Skeletal muscle tissue (tissue), 4 donors: ENCODE data around the gene SLC35G3. TPM values are rescaled to one million over a fixed set of nuclear protein-coding genes. Genes with fewer than 3 reads are reported as not detected.
"Not testable (repeated sequence)": the region's sequence is repeated elsewhere in the genome, so short reads cannot be mapped to it uniquely, and the experiment has no call there.

Source experiments
- H3K27ac ChIP-seq: one replicate; pipeline ENCODE4 v1.7.0; 2013; ENCODE audit warnings: mild to moderate bottlenecking, low read depth, low read length, inconsistent platforms
- H3K27me3 ChIP-seq, 3 donors: one replicate each; pipeline ENCODE4 v1.7.0; 2013; ENCODE audit warnings: low read length in 3 of 3; ENCODE audit not compliant: control insufficient read depth in 3 of 3, insufficient read depth in 3 of 3
- H3K36me3 ChIP-seq, 3 donors: one replicate each; pipeline ENCODE4 v1.7.0; 2013; ENCODE audit warnings: low read length in 3 of 3; ENCODE audit not compliant: control insufficient read depth in 3 of 3, insufficient read depth in 3 of 3
- H3K4me1 ChIP-seq, 3 donors: one replicate each; pipeline ENCODE4 v1.7.0; 2013; ENCODE audit warnings: low read length in 3 of 3, mild to moderate bottlenecking in 3 of 3; ENCODE audit not compliant: control insufficient read depth in 3 of 3, insufficient read depth in 3 of 3
- H3K4me3 ChIP-seq, 3 donors: one replicate each; pipeline ENCODE4 v1.7.0; 2013; ENCODE audit warnings: low read length in 3 of 3
- H3K9ac ChIP-seq, 3 donors: one replicate each; pipeline ENCODE4 v1.7.0; 2013; ENCODE audit warnings: low read length in 3 of 3, mild to moderate bottlenecking in 3 of 3, moderate library complexity in 2 of 3, low read depth in 1 of 3
- H3K9me3 ChIP-seq, 3 donors: one replicate each; pipeline ENCODE4 v1.7.0; 2013; ENCODE audit warnings: low read length in 3 of 3; ENCODE audit not compliant: control insufficient read depth in 3 of 3
- total RNA-seq: library from RNA; depleted of rRNA; stranded (reverse); fragments of >200 nt; gene quantifications from one replicate; pipeline ENCODE4 v1.2.3, GENCODE V29; 2014
- donor health status: Osteomylitis.

Gene SLC35G3
- total RNA-seq, 1 donor from 2014 or later = not detected

GRCh38 chr17:35187481-35187880, 6.7 kb downstream of the SLC35G3 start:
- H3K27me3 ChIP-seq = no peaks in the 10 kb centered on the region
- no peaks in the 10 kb centered on the region for H3K9me3 ChIP-seq
- H3K9ac ChIP-seq = no peak overlapping the region
- H3K4me3 ChIP-seq = no peak overlapping the region
- peaks cover 34 to 51% (median 37%) of the 10 kb centered on the region in 3 donors for H3K36me3 ChIP-seq
- H3K27ac ChIP-seq = no peak overlapping the region
- no peaks in the 10 kb centered on the region for H3K4me1 ChIP-seq

- peaks cover 44 to 62% (median 45%) of the 10 kb centered on the region in 3 donors for H3K36me3 ChIP-seq
- no peaks in the 10 kb centered on the region for H3K27me3 ChIP-seq
- no peak overlapping the region for H3K9ac ChIP-seq
- H3K9me3 ChIP-seq = no peaks in the 10 kb centered on the region
- H3K4me1 ChIP-seq = no peaks in the 10 kb centered on the region
- H3K27ac ChIP-seq = no peak overlapping the region
- H3K4me3 ChIP-seq = no peak overlapping the region
These were observed 8.3 kb downstream of the SLC35G3 start for GRCh38 chr17:35185849-35186248.

GRCh38 chr17:35184274-35184673, 9.9 kb downstream of the SLC35G3 start:
- Histone ChIP-seq H3K4me1 (no peaks in the 10 kb centered on the region), H3K27me3 (no peaks in the 10 kb centered on the region), H3K27ac (no peak overlapping the region), H3K9me3 (no peaks in the 10 kb centered on the region), H3K4me3 (no peak overlapping the region), H3K9ac (no peak overlapping the region), H3K36me3 (peaks cover 51 to 73% (median 52%) of the 10 kb centered on the region in 3 donors)

GRCh38 chr17:35183332-35183731, 10.9 kb downstream of the SLC35G3 start:
- H3K4me1 ChIP-seq = no peaks in the 10 kb centered on the region
- H3K4me3 ChIP-seq = no peak overlapping the region
- no peaks in the 10 kb centered on the region for H3K9me3 ChIP-seq
- H3K27me3 ChIP-seq = no peaks in the 10 kb centered on the region
- H3K36me3 ChIP-seq = peaks cover 51 to 72% (median 52%) of the 10 kb centered on the region in 3 donors
- no peak overlapping the region for H3K27ac ChIP-seq
- H3K9ac ChIP-seq = no peak overlapping the region

- not testable (repeated sequence) for H3K9ac ChIP-seq, H3K9me3 ChIP-seq, H3K27me3 ChIP-seq, H3K4me3 ChIP-seq, H3K4me1 ChIP-seq, H3K27ac ChIP-seq
- peaks cover 57 to 68% (median 57%) of the 10 kb centered on the region in 3 donors for H3K36me3 ChIP-seq
These were observed 14.8 kb downstream of the SLC35G3 start for GRCh38 chr17:35179379-35179778.

- Histone ChIP-seq H3K9me3 (no peaks in the 10 kb centered on the region), H3K27me3 (no peaks in the 10 kb centered on the region), H3K9ac (no peak overlapping the region), H3K27ac (no peak overlapping the region), H3K4me3 (no peak overlapping the region), H3K36me3 (peaks cover 48 to 59% (median 52%) of the 10 kb centered on the region in 3 donors), H3K4me1 (peaks cover 0 to 5% (median 0%) of the 10 kb centered on the region in 3 donors)
These were observed 17.3 kb downstream of the SLC35G3 start for GRCh38 chr17:35176897-35177296.

GRCh38 chr17:35175638-35176415, 18.4 kb downstream of the SLC35G3 start:
- H3K27ac ChIP-seq = no peak overlapping the region

GRCh38 chr17:35174835-35175334, 19.3 kb downstream of the SLC35G3 start:
- no peak overlapping the region for H3K9ac ChIP-seq
- H3K4me3 ChIP-seq = no peak overlapping the region
- no peak overlapping the region for H3K27ac ChIP-seq
- H3K36me3 ChIP-seq = peaks cover 43 to 53% (median 49%) of the 10 kb centered on the region in 3 donors
- H3K4me1 ChIP-seq = peaks cover 0 to 5% (median 0%) of the 10 kb centered on the region in 3 donors
- H3K27me3 ChIP-seq = no peaks in the 10 kb centered on the region
- H3K9me3 ChIP-seq = no peaks in the 10 kb centered on the region

More at GRCh38 chr17:35175638-35176415, 18.4 kb downstream of the SLC35G3 start:
- Histone ChIP-seq H3K4me3 (no peak overlapping the region), H3K9me3 (no peaks in the 10 kb centered on the region), H3K9ac (no peak overlapping the region), H3K27me3 (no peaks in the 10 kb centered on the region), H3K36me3 (peaks cover 47 to 58% (median 53%) of the 10 kb centered on the region in 3 donors), H3K4me1 (peaks cover 0 to 5% (median 0%) of the 10 kb centered on the region in 3 donors)

- not testable (repeated sequence) for H3K4me1 ChIP-seq, H3K27ac ChIP-seq, H3K4me3 ChIP-seq, H3K9me3 ChIP-seq, H3K27me3 ChIP-seq, H3K9ac ChIP-seq
- peaks cover 56 to 67% (median 63%) of the 10 kb centered on the region in 3 donors for H3K36me3 ChIP-seq
These were observed 21.9 kb downstream of the SLC35G3 start for GRCh38 chr17:35172321-35172720.

GRCh38 chr17:35171834-35172233, 22.4 kb downstream of the SLC35G3 start:
- Histone ChIP-seq H3K36me3 (peaks cover 55 to 66% (median 63%) of the 10 kb centered on the region in 3 donors), H3K4me1 (peaks cover 0 to 5% (median 0%) of the 10 kb centered on the region in 3 donors), H3K9me3 (no peaks in the 10 kb centered on the region), H3K9ac (no peak overlapping the region), H3K4me3 (no peak overlapping the region), H3K27me3 (no peaks in the 10 kb centered on the region), H3K27ac (no peak overlapping the region)
